GM21529 (cell line): ENCODE data around the gene MPC1L.
A peak's percentile ranks its signal among the peaks of the same experiment; 100 is the strongest.
"Not testable (repeated sequence)": the region's sequence is repeated elsewhere in the genome, so short reads cannot be mapped to it uniquely, and the experiment has no call there.

Experiments
- ATAC-seq: cut with Tn5 transposase; IDR thresholded peaks from one replicate; pipeline ENCODE4 v1.9.1; 2021; ENCODE audit not compliant: unreplicated experiment

MPC1L gene

DNA sequence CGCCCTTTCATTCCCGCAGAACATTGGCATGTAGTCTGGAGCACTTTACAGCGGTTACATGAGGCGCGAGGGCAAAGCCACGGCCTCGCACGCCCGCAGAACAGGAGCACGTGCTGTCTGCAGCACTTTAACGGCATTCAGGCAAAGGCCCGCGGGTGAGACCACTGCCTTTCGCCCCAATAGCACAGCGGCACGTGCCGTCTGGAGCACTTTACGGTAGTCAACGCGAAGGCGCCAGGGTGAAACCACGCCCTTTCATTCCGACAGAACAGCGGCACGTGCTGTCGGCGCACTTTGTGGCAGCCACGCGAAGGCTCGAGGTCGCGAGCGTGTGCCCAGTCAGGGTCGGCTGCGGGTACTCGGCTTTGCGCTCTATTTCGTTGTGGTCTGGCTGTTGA, at the start of gene MPC1L:
Gene MPC1L (plus strand): TSS at position 290 of the 398 bp plus-strand sequence. CDS start 138 bp downstream, outside the sequence.
- ATAC-seq, result no peak

DNA sequence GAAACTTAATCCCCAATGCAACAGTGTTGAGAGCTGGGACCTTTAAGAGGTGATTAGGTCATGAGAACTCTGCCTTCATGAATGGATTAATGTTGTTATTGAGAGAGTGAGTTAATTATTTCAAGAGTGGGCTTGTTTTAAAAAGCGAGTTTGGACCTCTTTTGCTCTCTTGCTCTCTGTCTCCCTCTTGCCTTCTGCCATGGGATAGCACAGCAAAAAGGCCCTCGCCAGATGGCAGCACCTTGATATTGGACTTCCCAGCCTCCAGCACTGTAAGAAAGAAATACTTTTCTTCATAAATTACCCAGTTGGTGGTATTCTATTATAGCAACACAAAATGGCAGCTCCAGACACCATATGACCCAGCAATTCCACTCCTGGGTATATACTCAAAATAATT, 49.5 kb upstream of the MPC1L start:
- ATAC-seq, result no peak

DNA sequence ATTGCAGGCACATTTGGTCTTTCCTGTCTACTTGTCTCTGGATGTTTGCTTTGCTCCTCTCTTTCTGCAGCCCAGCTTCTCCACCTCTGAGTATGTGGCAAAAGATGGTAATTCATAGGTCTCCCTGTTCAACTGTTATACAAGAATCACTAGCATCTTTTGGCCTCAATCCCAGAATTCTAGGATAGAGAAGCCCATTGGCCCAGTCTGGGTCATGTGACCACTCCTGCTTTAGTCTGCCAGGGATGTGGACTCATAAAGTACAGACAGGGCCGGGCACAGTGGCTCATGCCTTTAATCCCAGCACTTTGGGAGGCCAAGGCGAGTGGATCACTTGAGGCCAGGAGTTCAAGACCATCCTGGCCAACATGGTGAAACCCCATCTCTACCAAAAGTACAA, 47.8 kb upstream of the MPC1L start:
- ATAC-seq, result not testable (repeated sequence)

DNA sequence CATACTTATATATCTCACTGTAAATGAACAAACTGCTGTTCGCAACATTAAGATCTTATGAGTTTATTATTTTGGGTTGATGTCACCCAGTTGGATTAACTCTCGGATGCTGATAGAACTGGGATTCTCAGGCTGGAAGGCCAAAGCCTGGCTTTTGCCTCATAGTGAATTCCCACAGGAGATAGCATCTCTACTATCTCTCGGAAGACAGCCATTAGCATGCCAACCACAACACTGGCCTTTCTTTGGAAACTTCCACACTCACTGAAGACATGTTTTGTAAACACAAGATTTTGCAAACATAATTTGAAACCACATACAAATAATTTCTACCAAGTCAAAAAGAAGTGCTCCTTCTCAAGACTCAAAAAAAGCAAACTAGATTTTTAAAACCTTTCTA, 46.9 kb upstream of the MPC1L start:
- ATAC-seq, result no peak

DNA sequence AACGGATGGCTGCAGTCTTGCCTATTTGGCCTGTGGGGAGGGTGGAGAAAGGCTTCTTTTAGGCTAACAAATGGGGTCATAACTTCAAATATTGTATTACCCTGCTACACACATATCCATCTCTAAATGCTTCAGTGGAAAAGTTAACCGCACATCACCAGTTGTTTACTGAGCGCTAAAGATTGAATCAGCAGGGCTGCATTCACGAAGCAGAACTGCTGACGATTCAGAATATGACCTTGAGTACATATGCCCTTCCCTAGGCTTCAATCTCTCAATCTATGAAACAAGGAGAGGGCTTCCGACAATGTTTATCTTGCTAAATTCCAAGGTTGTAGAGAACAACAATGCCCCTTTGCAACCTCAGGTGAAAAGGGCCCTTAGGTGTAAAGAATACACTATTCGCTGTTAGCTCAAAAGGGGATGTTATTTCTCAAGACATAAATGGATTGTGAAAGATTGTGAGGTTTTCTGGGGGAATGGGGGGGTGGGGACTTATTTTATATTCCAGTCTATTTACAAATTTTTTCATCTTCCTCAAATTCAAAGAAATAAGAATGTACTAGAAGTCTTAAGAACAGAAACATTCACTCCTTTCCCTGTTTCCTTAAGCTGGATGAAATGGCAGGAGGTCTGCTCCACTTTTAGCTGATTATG, 45.1 kb upstream of the MPC1L start:
- no peak for ATAC-seq

DNA sequence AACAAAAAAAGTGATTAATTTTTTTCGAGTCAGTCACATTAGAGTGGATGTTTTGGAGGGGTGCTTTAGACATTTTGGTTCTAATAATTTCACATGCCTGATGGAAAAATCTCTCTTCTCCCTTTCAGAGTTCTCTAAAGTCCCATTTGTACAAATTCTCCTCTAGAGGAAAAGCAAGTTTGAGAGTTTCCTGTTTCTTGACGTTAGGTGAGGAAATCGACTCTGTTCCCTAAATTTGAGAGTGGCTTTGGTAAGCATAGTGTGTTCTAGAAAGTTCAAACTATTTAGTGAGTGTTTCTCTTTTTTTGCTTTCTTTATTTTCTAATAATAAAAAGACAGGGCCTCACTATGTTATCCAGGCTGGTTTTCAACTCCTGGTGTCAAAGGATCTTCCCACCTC, 44.1 kb upstream of the MPC1L start:
- ATAC-seq, result no peak

DNA sequence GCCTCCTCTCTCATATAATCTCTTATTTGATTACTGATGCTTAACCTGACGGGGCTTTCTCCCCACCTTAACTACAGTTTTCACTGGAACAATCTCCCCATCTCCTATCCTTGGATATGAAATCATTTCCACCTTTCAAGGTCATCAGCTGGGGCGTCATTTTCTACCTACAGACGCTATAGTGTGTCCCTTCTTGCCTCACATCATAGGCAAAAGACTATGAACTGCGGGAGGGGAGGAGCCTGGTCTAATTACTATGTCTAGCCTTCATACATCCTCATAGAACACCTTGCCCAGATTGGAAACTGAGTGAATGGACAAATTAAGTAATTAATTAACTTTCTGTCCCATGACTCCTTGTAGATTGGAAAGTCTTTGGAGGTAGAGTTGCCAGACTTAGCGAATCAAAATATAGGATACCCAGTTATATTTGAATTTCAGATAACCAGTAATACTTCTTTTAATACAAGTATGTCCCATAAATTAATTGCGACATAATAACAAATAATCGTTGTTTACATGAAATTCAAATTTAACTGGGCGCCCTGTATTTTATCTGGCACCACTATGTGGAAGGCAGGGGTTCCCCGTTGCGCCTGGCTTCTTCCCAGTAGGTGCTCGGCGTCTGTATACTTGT, 43.2 kb upstream of the MPC1L start:
- ATAC-seq, result peak; percentile 51

DNA sequence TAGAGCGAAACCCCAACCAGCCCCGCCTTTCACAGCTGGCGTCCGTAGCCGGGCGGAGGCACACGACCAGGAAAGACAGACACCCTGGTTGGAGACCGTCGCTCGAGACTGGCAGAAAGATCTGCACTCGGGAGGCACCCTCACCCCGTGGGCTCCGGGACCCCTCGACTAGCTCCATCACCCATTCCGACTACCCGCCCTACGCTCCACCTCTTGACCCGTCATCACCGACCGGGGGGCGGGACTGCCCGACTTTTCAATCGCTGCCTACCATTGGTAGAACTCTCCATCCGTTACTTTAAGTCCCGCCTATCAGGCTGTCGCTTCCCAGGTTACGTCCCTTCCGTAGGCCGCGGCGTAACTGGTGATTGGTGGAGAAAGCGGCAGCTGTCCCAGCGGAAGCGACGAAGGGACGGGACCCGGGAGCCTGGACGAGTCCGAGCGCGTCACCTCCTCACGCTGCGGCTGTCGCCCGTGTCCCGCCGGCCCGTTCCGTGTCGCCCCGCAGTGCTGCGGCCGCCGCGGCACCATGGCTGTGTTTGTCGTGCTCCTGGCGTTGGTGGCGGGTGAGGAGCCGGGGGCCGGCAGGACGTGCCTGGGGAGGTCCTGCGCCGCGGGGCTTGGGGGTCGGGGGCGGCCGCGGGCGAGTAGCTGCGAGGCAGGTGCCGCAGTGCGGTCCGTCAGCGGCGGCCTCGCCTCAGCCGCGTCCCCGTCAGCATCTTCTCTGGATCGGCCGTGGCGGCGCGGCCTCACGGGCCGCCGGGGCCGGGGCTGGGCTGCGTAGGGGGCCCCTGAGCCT, 42.5 kb upstream of the MPC1L start, which contains the start of gene ATP6AP2:
Gene ATP6AP2 (plus strand): TSS at position 434 of the 799 bp plus-strand sequence. CDS start 96 bp downstream, at position 530.
- ATAC-seq, result peak; percentile 97

DNA sequence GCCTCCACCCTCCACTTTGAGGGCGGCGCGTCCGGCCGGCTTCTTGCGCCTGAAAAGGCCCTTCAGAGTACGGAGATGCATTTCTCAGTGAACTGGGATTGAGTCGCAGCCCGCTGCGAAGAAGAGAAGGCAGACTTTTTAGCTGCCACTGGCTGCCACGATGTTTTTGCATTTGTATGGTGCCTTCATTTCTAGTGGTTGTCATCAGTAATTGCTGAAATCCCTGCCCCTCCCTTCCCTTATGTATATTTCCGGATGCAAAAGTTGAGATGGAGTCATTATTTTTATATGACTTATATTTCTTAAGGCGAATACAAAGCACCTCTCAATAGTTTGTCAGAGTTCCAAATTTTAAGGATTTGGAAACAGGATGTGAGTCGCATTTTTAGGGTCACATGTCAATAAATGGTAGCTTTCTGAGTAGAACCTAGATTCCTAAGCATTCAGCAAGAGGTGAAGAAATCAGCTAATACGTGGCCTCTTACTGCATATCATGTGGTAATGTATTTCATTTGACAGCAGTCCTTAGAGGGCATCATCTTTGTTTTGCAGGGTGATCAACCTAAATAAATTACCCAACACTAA, 41.8 kb upstream of the MPC1L start:
- no peak for ATAC-seq

DNA sequence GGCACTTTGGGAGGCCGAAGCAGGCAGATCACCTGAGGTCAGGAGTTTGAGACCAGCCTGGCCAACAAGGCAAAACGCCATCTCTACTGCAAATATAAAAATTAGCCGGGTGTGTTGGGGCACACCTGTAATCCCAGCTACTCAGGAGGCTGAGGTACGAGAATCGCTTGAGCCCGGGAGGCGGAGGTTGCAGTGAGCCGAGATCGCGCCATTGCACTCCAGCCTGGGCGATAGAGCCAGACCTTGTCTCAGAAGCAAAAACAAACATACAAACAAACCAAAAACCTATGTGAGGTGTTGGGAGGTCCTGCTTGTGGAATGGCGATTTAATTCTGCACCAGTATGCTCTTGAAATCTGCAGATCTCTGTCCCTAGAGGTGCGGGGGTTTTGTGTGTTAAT, 41.0 kb upstream of the MPC1L start:
- not testable (repeated sequence) for ATAC-seq

DNA sequence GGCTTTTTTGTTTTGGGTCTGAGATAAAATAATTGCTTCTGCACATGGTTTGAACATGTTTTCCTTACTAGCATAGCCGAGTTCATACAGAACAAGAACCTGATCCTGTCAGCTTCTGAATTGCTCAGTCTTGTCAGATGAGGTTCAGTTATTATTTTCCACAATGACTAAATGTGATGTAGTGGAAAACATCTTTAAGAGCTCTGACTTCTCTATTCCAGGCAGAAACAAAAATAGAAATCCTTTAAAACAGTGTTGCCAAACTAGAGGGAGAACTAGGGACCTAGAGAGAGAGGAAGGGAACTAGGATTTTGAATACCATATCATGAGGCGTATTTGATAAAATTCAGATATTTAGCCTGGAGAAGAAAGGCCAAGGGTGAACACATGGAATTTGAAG, 40.4 kb upstream of the MPC1L start:
- no peak for ATAC-seq

DNA sequence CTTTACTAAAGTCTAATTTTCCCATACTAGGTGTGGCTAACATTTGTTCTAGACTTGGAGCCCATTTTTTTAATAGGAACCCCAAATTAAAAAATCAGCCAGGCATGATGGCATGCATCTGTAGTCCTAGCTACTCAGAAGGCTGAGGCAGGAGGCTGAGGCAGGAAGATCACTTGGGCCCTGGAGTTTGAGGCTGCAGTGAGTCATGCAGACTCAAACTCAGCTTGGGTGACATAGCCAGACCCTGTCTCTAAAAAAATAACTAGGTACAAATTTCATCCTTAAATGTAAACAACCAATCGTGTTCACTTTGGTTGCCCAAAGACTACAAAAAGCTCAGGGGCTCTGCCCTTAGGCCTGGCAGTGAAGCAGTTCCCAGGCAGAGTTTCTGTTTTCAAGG, 35.6 kb upstream of the MPC1L start:
- not testable (repeated sequence) for ATAC-seq

DNA sequence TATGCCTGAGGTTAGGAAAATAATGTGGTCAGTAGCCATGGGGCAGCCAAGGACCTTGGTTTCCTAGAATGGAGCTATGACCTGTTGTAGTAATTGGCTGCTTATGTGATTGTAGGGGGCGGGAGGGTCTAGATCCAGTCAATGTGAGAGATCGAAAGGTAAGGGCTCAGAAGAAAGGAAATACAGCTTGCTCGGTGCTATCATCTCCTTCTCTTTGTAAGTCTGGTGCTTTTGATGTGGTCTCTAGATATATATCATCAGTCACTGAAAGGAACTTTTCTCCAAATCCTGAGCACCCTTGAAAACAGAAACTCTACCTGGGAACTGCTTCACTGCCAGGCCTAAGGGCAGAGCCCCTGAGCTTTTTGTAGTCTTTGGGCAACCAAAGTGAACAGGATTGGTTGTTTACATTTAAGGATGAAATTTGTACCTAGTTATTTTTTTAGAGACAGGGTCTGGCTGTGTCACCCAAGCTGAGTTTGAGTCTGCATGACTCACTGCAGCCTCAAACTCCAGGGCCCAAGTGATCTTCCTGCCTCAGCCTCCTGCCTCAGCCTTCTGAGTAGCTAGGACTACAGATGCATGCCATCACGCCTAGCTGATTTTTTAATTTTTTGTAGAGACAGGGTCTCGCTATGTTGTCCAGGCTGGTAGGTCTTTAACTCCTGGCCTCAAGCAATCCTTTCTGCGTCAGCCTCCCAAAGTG, 33.5 kb upstream of the MPC1L start:
- not testable (repeated sequence) for ATAC-seq

DNA sequence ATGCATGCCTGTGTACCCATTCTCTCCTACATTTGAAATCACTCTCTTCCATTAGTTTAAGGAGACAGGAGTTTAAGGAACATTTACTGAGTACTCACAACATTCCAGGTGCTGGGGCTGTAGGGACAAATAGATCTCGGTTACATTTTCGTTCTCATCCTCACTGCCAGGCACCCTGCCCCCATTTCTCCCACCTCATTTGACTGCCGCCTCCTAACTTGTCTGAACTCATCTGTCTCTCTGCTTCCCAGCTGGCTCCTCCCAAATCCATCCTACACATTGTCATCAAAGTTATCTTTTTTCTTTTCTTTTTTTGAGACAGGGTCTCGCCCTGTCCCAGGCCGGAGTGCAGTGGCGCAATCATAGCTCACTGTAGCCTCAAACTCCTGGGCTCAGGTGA, 19.8 kb upstream of the MPC1L start:
- no peak for ATAC-seq

DNA sequence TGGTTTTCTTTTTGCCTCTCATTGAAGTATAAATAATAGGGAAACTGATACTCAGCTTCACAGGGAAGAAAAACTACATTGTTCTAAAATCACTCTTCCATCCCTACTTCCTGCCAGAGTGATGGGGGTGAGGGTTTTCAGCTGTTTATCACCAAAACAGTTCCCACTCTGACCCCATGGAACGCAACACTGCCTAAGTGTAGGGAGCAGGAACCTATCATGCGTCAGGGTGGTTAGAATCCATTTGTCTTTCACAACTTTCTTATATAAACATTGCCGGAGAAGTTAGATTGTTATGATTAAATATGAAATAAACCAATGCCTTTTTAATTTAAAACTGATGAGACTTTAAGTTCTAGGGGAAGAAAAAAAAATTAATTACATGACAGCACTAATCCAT, 15.8 kb upstream of the MPC1L start:
- no peak for ATAC-seq

DNA sequence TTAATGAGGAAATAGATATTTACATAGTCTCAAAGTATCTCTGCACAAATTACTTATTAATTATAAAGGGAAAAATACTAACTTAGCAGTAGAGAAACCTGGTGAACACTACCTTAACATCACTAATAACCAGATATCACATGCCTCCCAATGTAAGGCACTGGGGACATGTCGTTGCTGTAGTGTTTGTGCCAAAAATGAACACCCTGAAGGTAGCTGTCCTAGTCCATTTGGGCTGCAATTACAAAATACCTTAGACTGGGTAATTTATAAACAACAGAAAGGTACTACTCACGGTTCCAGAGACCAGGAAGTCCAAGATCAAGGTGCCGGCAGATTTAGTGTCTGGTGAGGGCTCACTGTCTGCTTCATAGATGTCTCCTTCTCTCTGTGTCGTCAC, 10.7 kb upstream of the MPC1L start:
- no peak for ATAC-seq

DNA sequence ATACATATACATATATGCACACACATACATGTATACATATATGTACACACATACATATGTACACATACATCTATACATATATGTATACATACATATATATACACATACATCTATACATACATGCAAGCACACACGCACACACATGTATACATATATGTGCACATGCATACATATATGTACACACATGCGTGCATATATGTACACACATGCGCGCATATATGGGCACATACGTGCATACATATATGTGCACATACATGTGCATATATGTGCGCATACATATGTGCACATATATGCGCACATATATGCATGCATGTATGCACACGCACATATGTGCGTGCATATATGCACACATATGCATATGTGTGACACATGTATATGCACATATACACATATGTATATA, 7.3 kb upstream of the MPC1L start:
- no peak for ATAC-seq

DNA sequence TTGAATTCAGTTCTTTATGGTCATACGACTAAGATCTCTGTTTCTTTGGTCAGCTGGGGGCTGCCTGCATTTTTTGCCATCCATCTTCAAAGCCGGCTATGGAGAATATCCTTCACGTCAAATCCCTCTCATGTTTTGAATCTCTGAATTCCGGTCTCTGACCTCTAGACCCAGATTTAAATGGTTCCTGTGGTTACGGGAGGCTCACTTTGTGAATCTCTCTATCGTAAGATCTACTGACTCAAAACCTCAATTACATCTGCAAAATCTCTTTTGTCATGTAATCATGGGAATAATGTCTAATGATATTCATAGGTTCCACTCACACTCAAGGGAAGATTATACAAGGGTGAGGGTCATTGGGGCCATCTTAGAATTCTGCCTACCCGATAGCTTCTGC, 5.7 kb upstream of the MPC1L start:
- no peak for ATAC-seq

DNA sequence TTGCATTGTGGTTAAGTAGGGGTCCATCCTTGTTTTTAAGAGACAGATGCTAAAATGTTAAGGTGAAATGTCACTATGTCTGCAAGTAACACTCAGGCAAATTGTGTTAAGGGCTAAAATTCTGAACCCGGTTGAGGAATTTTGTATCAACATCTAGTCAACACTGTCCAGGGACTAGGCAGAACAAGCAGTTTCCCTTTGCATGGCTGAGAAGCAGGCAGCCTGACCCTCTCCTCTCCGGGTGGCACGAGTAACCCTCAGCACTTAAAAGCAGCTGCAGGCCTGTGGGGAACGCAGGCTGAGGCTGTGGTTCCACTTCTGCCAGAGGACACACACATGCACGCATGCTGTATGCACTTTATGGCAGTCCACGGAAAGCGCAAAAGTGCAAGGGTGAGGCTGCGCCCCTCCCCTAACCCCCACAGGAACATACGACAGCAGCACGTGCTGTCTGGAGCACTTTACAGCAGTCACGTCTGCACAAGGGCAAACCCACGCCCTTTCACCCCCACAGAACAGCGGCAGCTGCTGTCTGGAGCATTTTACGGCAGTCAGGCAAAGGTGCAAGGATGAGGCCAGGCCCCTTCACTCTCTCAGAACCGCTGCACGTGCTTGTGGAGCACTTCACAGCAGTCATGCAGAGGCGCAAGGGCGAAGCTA, 619 bp upstream of the MPC1L start:
- no peak for ATAC-seq

DNA sequence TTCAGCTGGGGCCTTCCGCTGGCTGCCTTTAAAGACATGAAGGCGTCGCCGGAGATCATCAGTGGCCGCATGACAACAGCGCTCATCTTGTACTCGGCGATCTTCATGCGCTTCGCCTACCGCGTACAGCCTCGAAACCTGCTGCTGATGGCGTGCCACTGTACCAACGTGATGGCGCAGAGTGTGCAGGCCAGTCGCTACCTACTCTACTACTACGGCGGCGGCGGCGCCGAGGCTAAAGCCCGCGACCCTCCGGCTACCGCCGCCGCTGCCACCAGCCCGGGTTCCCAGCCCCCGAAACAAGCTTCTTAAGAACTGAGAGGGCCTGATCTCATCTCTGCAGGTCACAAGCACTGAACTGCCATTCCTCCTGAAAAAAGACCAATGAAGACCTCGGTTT, 437 bp downstream of the MPC1L start:
- no peak for ATAC-seq
